Measurements from ENCODE around the gene EEF1E1.

GRCh38 chr6:8090650-8091049 lies 11.7 kb downstream of the EEF1E1 start:
- no peak for TF ChIP-seq CTCF (IDR thresholded peaks at IDR 0.05; ENCODE audit: low read depth, low read length, missing input control)
- no peak for TF ChIP-seq GABPA (IDR thresholded peaks at IDR 0.05 in 1 of 2, conservative IDR thresholded peaks at IDR 0.05 in 1 of 2)
- TF ChIP-seq FOXA1 (IDR thresholded peaks at IDR 0.05), result no peak
- no peak for TF ChIP-seq MAX (IDR thresholded peaks at IDR 0.05)

Measured in liver (tissue), 3 donors.